Neural progenitor cell (in vitro differentiated cells): ENCODE data around the gene ZNF497. TPM values are rescaled to one million over a fixed set of nuclear protein-coding genes. Genes with fewer than 3 reads are reported as not detected.
A peak's percentile ranks its signal among the peaks of the same experiment; 100 is the strongest.

Experiments
- DNase-seq: peaks from one replicate; pipeline ENCODE4 v3.0.0-alpha.2; 2016; ENCODE audit warnings: low spot score
- H2AFZ ChIP-seq: fragments of 200-600 bp; sonication (generic); replicated peaks from 2 replicates; pipeline ENCODE4 v1.6.1; 2016; ENCODE audit warnings: antibody characterized with exemption
- H3F3A ChIP-seq: fragments of 200-600 bp; sonication (generic); 2 replicates; pipeline ENCODE4 v1.6.1; 2016; ENCODE audit warnings: antibody characterized with exemption, low read depth
- H3K27ac ChIP-seq: fragments of 200-600 bp; sonication (generic); 2 replicates; pipeline ENCODE4 v1.5.1; 2016; ENCODE audit warnings: mild to moderate bottlenecking
- H3K27me3 ChIP-seq: fragments of 200-600 bp; sonication (generic); 2 replicates; pipeline ENCODE4 v1.6.1; 2016; ENCODE audit warnings: mild to moderate bottlenecking, moderate library complexity
- H3K36me3 ChIP-seq: fragments of 200-600 bp; sonication (generic); 2 replicates; pipeline ENCODE4 v1.5.1; 2016
- H3K4me1 ChIP-seq: fragments of 200-600 bp; sonication (generic); 2 replicates; pipeline ENCODE4 v1.6.1; 2016; ENCODE audit warnings: mixed run types
- H3K4me2 ChIP-seq: fragments of 200-600 bp; sonication (generic); 2 replicates; pipeline ENCODE4 v1.6.1; 2016
- H3K4me3 ChIP-seq: fragments of 200-600 bp; sonication (generic); 2 replicates; pipeline ENCODE4 v1.5.1; 2016
- H3K79me2 ChIP-seq: fragments of 200-600 bp; sonication (generic); 2 replicates; pipeline ENCODE4 v1.6.1; 2016; ENCODE audit warnings: low read depth
- H3K9ac ChIP-seq: fragments of 200-600 bp; sonication (generic); 2 replicates; pipeline ENCODE4 v1.6.1; 2016
- H3K9me3 ChIP-seq: fragments of 200-600 bp; sonication (generic); 2 replicates; pipeline ENCODE4 v1.5.1; 2016; ENCODE audit warnings: low read depth
- H4K20me1 ChIP-seq: fragments of 200-600 bp; sonication (generic); 2 replicates; pipeline ENCODE4 v1.6.1; 2016; ENCODE audit warnings: low read depth
- H3K27ac Mint-ChIP-seq: 3 replicates; pipeline ENCODE4 v1.8.0; 2021; ENCODE audit warnings: mixed read lengths
- H3K27me3 Mint-ChIP-seq: 2 replicates; pipeline ENCODE4 v1.8.0; 2022; ENCODE audit warnings: low read depth, mild to moderate bottlenecking, inconsistent platforms, moderate library complexity, mixed read lengths; ENCODE audit not compliant: insufficient read depth
- H3K36me3 Mint-ChIP-seq: 3 replicates; pipeline ENCODE4 v1.8.0; 2021; ENCODE audit warnings: mixed read lengths
- H3K4me1 Mint-ChIP-seq: 3 replicates; pipeline ENCODE4 v1.8.0; 2021; ENCODE audit warnings: mixed read lengths
- H3K4me3 Mint-ChIP-seq: 3 replicates; pipeline ENCODE4 v1.8.0; 2021; ENCODE audit warnings: mild to moderate bottlenecking, moderate library complexity, mixed read lengths
- H3K9me3 Mint-ChIP-seq: 3 replicates; pipeline ENCODE4 v1.8.0; 2020; ENCODE audit warnings: mixed read lengths
- EZH2 ChIP-seq: fragments of 200-600 bp; sonication (generic); IDR thresholded peaks from 2 replicates; pipeline ENCODE4 v1.6.1; 2017; ENCODE audit warnings: antibody characterized with exemption, mild to moderate bottlenecking, moderate library complexity
- EZH2phosphoT487 ChIP-seq: fragments of 200-600 bp; sonication (generic); IDR thresholded peaks from 2 replicates; pipeline ENCODE4 v1.6.1; 2017; ENCODE audit warnings: antibody characterized with exemption
- total RNA-seq: library from RNA; depleted of rRNA; stranded (reverse); fragments of >200 nt; gene quantifications from 2 replicates; pipeline ENCODE4 v1.2.3, GENCODE V29; 2015; ENCODE audit warnings: low replicate concordance
- TF ChIP-seq, protein P1 (sequence below): fragments of 200-600 bp; sonication (generic); IDR thresholded peaks from 2 replicates; pipeline ENCODE4 v1.5.1; 2017; ENCODE audit warnings: antibody characterized with exemption, mild to moderate bottlenecking

Gene ZNF497
- total RNA-seq, 1 donor from 2014 or later: 3.7 TPM

DNA sequence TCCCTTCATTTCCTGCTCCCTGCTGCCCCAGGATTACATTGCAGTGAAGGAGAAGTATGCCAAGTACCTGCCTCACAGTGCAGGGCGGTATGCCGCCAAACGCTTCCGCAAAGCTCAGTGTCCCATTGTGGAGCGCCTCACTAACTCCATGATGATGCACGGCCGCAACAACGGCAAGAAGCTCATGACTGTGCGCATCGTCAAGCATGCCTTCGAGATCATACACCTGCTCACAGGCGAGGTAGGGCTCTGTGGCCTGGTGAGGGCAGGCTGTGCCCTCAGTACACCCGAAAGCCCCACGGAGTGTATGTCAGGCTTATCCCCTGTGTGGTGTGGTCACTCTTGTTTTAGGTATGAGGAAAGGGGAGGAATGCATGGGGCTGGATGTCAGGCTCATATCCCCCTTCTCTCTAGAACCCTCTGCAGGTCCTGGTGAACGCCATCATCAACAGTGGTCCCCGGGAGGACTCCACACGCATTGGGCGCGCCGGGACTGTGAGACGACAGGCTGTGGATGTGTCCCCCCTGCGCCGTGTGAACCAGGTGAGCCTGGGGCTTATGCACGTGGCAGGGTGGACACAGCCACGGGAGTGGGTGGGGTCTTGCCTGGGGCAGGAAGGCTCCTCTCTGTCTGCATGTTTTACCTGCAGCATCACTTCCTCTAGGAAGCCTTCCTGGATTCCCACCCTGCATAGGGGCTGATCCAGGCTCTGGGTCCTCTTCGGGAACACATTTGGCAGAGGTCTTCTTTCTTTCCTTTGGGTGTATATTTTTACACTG, 30.6 kb upstream of the ZNF497 start:
- peaks cover 5% of the 10 kb centered on the region for H3K27me3 Mint-ChIP-seq
- no peaks in the 10 kb centered on the region for H3K36me3 ChIP-seq
- peaks cover 37% of the 10 kb centered on the region for H3K79me2 ChIP-seq
- H3K4me3 Mint-ChIP-seq: peak overlapping the region; percentile 41
- H3K27ac Mint-ChIP-seq: no peak overlapping the region
- H2AFZ ChIP-seq: no peak overlapping the region
- peaks cover 31% of the 10 kb centered on the region for H3F3A ChIP-seq
- H3K4me1 Mint-ChIP-seq: peaks cover 14% of the 10 kb centered on the region
- H3K36me3 Mint-ChIP-seq: peaks cover 33% of the 10 kb centered on the region
- H3K4me2 ChIP-seq: no peak overlapping the region
- no peaks in the 10 kb centered on the region for H3K9me3 ChIP-seq
- peaks cover 23% of the 10 kb centered on the region for H3K27me3 ChIP-seq
- peaks cover 9% of the 10 kb centered on the region for H4K20me1 ChIP-seq
- H3K9me3 Mint-ChIP-seq: no peaks in the 10 kb centered on the region
- peaks cover 3% of the 10 kb centered on the region for H3K4me1 ChIP-seq
- no peak for DNase-seq
- H3K9ac ChIP-seq: no peak overlapping the region
- no peak overlapping the region for H3K27ac ChIP-seq
- TF ChIP-seq, protein P1, sequence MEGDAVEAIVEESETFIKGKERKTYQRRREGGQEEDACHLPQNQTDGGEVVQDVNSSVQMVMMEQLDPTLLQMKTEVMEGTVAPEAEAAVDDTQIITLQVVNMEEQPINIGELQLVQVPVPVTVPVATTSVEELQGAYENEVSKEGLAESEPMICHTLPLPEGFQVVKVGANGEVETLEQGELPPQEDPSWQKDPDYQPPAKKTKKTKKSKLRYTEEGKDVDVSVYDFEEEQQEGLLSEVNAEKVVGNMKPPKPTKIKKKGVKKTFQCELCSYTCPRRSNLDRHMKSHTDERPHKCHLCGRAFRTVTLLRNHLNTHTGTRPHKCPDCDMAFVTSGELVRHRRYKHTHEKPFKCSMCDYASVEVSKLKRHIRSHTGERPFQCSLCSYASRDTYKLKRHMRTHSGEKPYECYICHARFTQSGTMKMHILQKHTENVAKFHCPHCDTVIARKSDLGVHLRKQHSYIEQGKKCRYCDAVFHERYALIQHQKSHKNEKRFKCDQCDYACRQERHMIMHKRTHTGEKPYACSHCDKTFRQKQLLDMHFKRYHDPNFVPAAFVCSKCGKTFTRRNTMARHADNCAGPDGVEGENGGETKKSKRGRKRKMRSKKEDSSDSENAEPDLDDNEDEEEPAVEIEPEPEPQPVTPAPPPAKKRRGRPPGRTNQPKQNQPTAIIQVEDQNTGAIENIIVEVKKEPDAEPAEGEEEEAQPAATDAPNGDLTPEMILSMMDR: no peak
- TF ChIP-seq EZH2 (no peak), EZH2phosphoT487 (no peak)
- no peak overlapping the region for H3K4me3 ChIP-seq

DNA sequence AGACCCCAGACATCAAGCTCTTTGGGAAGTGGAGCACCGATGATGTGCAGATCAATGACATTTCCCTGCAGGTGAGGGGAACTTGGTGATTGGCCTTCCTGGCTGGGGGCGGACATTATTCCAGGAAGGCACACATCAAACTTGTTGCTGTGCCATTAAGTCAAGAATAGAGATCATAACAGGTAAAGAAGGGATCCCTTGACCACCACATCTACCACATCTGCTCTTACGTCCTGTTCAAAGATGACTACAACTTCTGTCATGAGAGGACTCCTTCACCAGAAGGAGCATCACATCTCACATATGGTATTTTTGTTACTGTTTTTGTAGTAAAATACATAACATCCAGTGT, 25.6 kb upstream of the ZNF497 start:
- Histone ChIP-seq H3K9ac (peak overlapping the region; percentile 67), H3K9me3 (no peaks in the 10 kb centered on the region), H3K27me3 (no peaks in the 10 kb centered on the region), H3K4me1 (peaks cover 14% of the 10 kb centered on the region), H3K36me3 (no peaks in the 10 kb centered on the region), H3K79me2 (peaks cover 58% of the 10 kb centered on the region), H2AFZ (no peak overlapping the region), H4K20me1 (peaks cover 10% of the 10 kb centered on the region), H3K27ac (no peak overlapping the region), H3F3A (peaks cover 29% of the 10 kb centered on the region), H3K4me3 (peak overlapping the region; percentile 77), H3K4me2 (peak overlapping the region; percentile 97)
- no peak for DNase-seq
- TF ChIP-seq EZH2 (no peak), EZH2phosphoT487 (no peak)
- TF ChIP-seq, protein P1: no peak
- H3K27me3 Mint-ChIP-seq: peaks cover 7% of the 10 kb centered on the region
- H3K4me3 Mint-ChIP-seq: peak overlapping the region; percentile 97
- peaks cover 16% of the 10 kb centered on the region for H3K36me3 Mint-ChIP-seq
- peaks cover 28% of the 10 kb centered on the region for H3K4me1 Mint-ChIP-seq
- no peak overlapping the region for H3K27ac Mint-ChIP-seq
- no peaks in the 10 kb centered on the region for H3K9me3 Mint-ChIP-seq

DNA sequence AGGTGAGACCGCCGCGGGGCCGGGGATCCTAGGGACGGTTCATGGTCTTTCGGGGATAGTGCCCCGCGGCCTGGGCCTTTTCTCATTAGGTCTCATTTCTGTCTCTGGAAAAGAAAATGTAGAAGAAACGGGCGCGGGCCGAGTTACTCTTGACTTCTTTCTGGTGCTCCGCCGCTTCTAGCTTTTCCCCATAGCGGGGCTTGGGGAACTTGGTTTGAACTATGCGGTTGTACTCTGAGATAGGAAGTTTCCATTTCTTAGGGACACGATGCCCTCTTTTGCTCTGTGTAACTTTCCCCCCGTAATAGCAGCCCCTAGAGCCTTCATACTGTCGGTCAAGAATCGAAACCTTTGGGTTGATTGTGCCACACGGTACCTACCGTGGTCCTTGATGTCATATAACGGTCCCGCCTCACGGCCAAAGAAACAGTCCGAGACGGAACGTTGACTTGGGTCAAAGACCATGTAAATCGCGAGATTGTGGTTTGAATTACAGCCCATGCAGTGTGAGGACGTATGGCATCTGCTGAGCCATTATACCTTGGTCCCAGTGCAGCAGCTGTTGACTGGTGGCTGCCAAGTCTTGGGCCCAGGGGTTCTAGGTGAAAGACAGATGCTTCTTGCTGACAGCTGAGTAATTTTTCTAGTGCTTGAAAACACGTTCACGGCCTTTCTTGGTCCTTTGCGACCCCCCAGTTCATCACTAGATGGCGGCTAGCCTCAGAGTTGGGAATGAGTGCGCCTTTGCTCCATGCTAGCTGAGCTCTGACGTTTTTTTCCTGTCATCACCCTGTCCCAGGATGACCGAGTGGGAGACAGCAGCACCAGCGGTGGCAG, 25.0 kb upstream of the ZNF497 start:
- Mint-ChIP-seq H3K36me3 (peaks cover 16% of the 10 kb centered on the region), H3K4me1 (peaks cover 28% of the 10 kb centered on the region), H3K27me3 (peaks cover 10% of the 10 kb centered on the region), H3K9me3 (no peaks in the 10 kb centered on the region), H3K4me3 (peak overlapping the region; percentile 97), H3K27ac (peak overlapping the region; percentile 99)
- Histone ChIP-seq H3K27ac (no peak overlapping the region), H3K4me3 (peak overlapping the region; percentile 77), H3K36me3 (no peaks in the 10 kb centered on the region), H3K79me2 (peaks cover 58% of the 10 kb centered on the region), H2AFZ (no peak overlapping the region), H3F3A (peaks cover 29% of the 10 kb centered on the region), H3K4me2 (peak overlapping the region; percentile 97), H3K9ac (peak overlapping the region; percentile 67), H3K9me3 (no peaks in the 10 kb centered on the region), H3K27me3 (no peaks in the 10 kb centered on the region), H4K20me1 (peaks cover 10% of the 10 kb centered on the region), H3K4me1 (peaks cover 14% of the 10 kb centered on the region)
- DNase-seq: no peak
- TF ChIP-seq EZH2 (no peak), EZH2phosphoT487 (no peak)
- TF ChIP-seq, protein P1: peak; percentile 11
